Measurements from ENCODE around the gene USP6. TPM values are rescaled to one million over a fixed set of nuclear protein-coding genes. Genes with fewer than 3 reads are reported as not detected.
"Not testable (repeated sequence)": the region's sequence is repeated elsewhere in the genome, so short reads cannot be mapped to it uniquely, and the experiment has no call there.

USP6 gene
- total RNA-seq, result 0.49 TPM

DNA sequence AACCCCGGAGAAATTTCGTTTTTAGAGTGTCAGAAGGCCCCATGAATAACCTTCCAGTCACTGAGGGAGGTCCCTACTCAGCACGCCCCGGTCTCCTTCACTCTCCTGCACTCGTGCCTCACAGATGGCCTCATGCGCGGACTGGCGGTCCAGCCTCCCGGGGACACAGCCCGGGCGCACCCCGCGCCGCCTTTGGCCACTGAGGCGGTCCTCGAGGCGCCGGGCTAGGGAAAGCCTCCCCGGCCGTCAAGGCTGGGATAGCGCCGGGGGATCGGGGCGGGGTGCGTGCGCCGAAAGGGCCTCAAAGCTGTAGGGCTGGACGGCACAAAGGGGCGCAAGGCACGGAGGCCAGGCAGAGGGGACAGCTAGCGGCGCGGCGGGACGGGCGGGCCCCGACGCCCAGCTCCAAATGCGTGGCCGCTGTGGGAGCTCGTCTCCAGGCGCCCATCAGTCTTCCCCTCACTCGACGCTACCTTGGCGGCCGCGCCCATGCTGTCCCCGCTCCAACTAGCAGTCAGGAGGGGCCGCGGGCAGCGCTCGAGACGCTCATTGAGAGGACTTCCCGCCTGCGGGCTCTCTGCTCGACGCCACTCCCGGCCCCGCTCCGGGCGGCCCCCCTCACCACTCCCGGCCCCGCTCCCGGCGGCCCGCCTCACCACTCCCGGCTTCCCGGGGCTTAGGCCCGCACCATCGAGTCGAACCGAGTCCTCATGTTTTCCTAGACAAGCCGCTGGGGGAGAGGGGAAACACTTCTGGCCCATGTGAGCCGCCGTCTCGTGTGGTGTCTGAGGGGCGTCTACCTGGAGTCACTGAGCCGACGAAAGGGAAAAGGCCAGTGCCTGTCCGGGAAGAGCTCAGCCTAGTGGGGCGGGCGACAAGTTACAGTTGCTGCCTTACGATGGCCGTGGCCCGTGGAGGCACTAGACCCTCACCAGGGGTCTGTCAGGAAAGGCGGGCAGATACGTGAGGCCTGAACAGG, at the start of gene USP6:
USP6 (plus strand) TSS at position 360 of the 979 bp plus-strand sequence. CDS start 14,336 bp downstream, outside the sequence.
- DNase-seq (ENCODE audit: extremely low spot score in 2 of 2), result no peak
- intact Hi-C loops (cut with DNase I), result no loop called here
- H3K27ac ChIP-seq, result no peak within 1 kb of the TSS
- TF ChIP-seq POLR2A (IDR thresholded peaks at IDR 0.05) (no peak), CTCF (IDR thresholded peaks at IDR 0.05) (no peak), POLR2AphosphoS5 (IDR thresholded peaks at IDR 0.05; ENCODE audit: insufficient read depth in 1 of 2, low read depth in 1 of 2) (no peak)
- no peaks in the 10 kb centered on the region for H3K9me3 ChIP-seq
- no peaks in the 10 kb centered on the region for H3K36me3 ChIP-seq
- no peak within 1 kb of the TSS for H3K4me3 ChIP-seq
- no peaks in the 10 kb centered on the region for H3K27me3 ChIP-seq
- peaks cover 12% of the 10 kb centered on the region for H3K4me1 ChIP-seq

DNA sequence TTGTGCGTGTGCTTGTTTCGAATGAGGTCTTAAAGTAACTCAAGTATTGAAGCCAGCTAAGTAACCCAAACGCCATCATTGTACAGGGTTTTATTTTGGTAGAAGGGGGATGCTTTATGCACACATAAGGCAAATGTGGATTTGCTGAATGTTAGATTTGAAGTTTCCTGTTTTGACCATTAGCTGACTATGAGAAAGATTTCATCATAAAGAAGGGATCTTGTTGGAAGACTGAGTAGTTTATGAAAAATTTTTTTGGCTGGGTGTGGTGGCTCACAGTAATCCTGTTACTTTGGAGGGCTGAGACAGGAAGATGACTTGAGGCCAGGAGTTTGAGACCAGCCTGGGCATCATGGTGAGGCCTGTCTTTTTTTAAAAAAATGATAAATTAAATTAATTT, 47.6 kb upstream of the USP6 start:
- no peak for TF ChIP-seq POLR2A (IDR thresholded peaks at IDR 0.05)
- TF ChIP-seq CTCF (IDR thresholded peaks at IDR 0.05), result no peak
- no peak for TF ChIP-seq POLR2AphosphoS5 (IDR thresholded peaks at IDR 0.05; ENCODE audit: insufficient read depth in 1 of 2, low read depth in 1 of 2)
- Histone ChIP-seq H3K4me1 (no peaks in the 10 kb centered on the region), H3K4me3 (no peak overlapping the region), H3K27me3 (no peaks in the 10 kb centered on the region), H3K27ac (no peak overlapping the region), H3K9me3 (no peaks in the 10 kb centered on the region), H3K36me3 (no peaks in the 10 kb centered on the region)
- intact Hi-C loops (cut with DNase I), result loop anchor here (10.0 kb wide), 1 partner anchor 163 kb away; the partner anchor contains the start of gene CHRNE
- no peak for DNase-seq (ENCODE audit: extremely low spot score in 2 of 2)

GRCh38 chr17:5069724-5070123, 46.1 kb upstream of the USP6 start:
- no peak for DNase-seq (ENCODE audit: extremely low spot score in 2 of 2)
- no peak overlapping the region for H3K27ac ChIP-seq
- intact Hi-C loops (cut with DNase I), result loop anchor here (10.0 kb wide), 1 partner anchor 165 kb away; the partner anchor contains the start of gene CHRNE
- no peak overlapping the region for H3K4me3 ChIP-seq
- no peaks in the 10 kb centered on the region for H3K9me3 ChIP-seq
- no peaks in the 10 kb centered on the region for H3K27me3 ChIP-seq
- no peaks in the 10 kb centered on the region for H3K4me1 ChIP-seq
- H3K36me3 ChIP-seq, result no peaks in the 10 kb centered on the region
- no peak for TF ChIP-seq POLR2AphosphoS5 (IDR thresholded peaks at IDR 0.05; ENCODE audit: insufficient read depth in 1 of 2, low read depth in 1 of 2)
- no peak for TF ChIP-seq CTCF (IDR thresholded peaks at IDR 0.05)
- no peak for TF ChIP-seq POLR2A (IDR thresholded peaks at IDR 0.05)

GRCh38 chr17:5075472-5075871, 40.4 kb upstream of the USP6 start:
- DNase-seq (ENCODE audit: extremely low spot score in 2 of 2); H3K4me3 ChIP-seq; H3K9me3 ChIP-seq; H3K27ac ChIP-seq; H3K36me3 ChIP-seq; intact Hi-C loops (cut with DNase I); H3K27me3 ChIP-seq: not testable (repeated sequence)
- peaks cover 15% of the 10 kb centered on the region for H3K4me1 ChIP-seq

- Histone ChIP-seq H3K4me1 (peaks cover 15% of the 10 kb centered on the region), H3K4me3 (peak overlapping the region; percentile 75 to 96)
- H3K36me3 ChIP-seq; DNase-seq (ENCODE audit: extremely low spot score in 2 of 2); H3K27ac ChIP-seq; H3K9me3 ChIP-seq; H3K27me3 ChIP-seq; intact Hi-C loops (cut with DNase I): not testable (repeated sequence)
Observed at GRCh38 chr17:5077275-5077674, 38.6 kb upstream of the USP6 start.

GRCh38 chr17:5077781-5078105, 38.1 kb upstream of the USP6 start:
- Histone ChIP-seq H3K27ac (peak overlapping the region; percentile 50), H3K4me1 (peaks cover 15% of the 10 kb centered on the region), H3K36me3 (no peaks in the 10 kb centered on the region), H3K9me3 (no peaks in the 10 kb centered on the region), H3K27me3 (no peaks in the 10 kb centered on the region), H3K4me3 (peak overlapping the region; percentile 75 to 96)
- intact Hi-C loops (cut with DNase I), result no loop called here
- TF ChIP-seq POLR2AphosphoS5 (IDR thresholded peaks at IDR 0.05; ENCODE audit: insufficient read depth in 1 of 2, low read depth in 1 of 2) (no peak), CTCF (IDR thresholded peaks at IDR 0.05) (no peak), POLR2A (IDR thresholded peaks at IDR 0.05) (no peak)
- no peak for DNase-seq (ENCODE audit: extremely low spot score in 2 of 2)
